ENCODE results near the gene DYNC2I2. TPM values are rescaled to one million over a fixed set of nuclear protein-coding genes. Genes with fewer than 3 reads are reported as not detected.
"Not testable (repeated sequence)": the region's sequence is repeated elsewhere in the genome, so short reads cannot be mapped to it uniquely, and the experiment has no call there.

DYNC2I2 gene
- total RNA-seq, 4 donors from 2014 or later = 21.4 to 44.8 (median 41.1) TPM

GRCh38 chr9:128651798-128652197 is 4.8 kb downstream of the DYNC2I2 start:
- intact Hi-C loops (cut with DNase I; ENCODE audit: low total_unique reads) = no loop called here
- no peak for DNase-seq
- no peaks in the 10 kb centered on the region for H3K36me3 ChIP-seq

GRCh38 chr9:128648206-128648605 is 8.4 kb downstream of the DYNC2I2 start:
- H3K27ac ChIP-seq; intact Hi-C loops (cut with DNase I; ENCODE audit: low total_unique reads); H3K36me3 ChIP-seq; DNase-seq; H3K9me3 ChIP-seq; H3K27me3 ChIP-seq; H3K4me1 ChIP-seq; H3K4me3 ChIP-seq: not testable (repeated sequence)
- TF ChIP-seq CTCF (IDR thresholded peaks at IDR 0.05) = peak in 2 of 4 experiments; percentile 5 to 19

More at GRCh38 chr9:128651798-128652197, 4.8 kb downstream of the DYNC2I2 start:
- Histone ChIP-seq H3K27ac (no peak overlapping the region), H3K27me3 (no peaks in the 10 kb centered on the region), H3K4me3 (no peak overlapping the region), H3K4me1 (peaks cover 0 to 6% of the 10 kb centered on the region in 2 donors), H3K9me3 (no peaks in the 10 kb centered on the region)
- no peak for TF ChIP-seq CTCF (IDR thresholded peaks at IDR 0.05)
- no peak for TF ChIP-seq POLR2A (IDR thresholded peaks at IDR 0.05)

- H3K4me1 ChIP-seq = no peaks in the 10 kb centered on the region
- H3K9me3 ChIP-seq = no peaks in the 10 kb centered on the region
- intact Hi-C loops (cut with DNase I; ENCODE audit: low total_unique reads) = no loop called here
- H3K27ac ChIP-seq = no peak overlapping the region
- no peaks in the 10 kb centered on the region for H3K36me3 ChIP-seq
- no peaks in the 10 kb centered on the region for H3K27me3 ChIP-seq
- no peak for DNase-seq
- no peak for TF ChIP-seq POLR2A (IDR thresholded peaks at IDR 0.05)
- no peak for TF ChIP-seq CTCF (IDR thresholded peaks at IDR 0.05)
- no peak overlapping the region for H3K4me3 ChIP-seq
These were observed 12.9 kb downstream of the DYNC2I2 start for GRCh38 chr9:128643519-128644300.

- Histone ChIP-seq H3K27ac (no peak overlapping the region), H3K4me1 (no peaks in the 10 kb centered on the region), H3K36me3 (no peaks in the 10 kb centered on the region), H3K4me3 (no peak overlapping the region), H3K27me3 (no peaks in the 10 kb centered on the region), H3K9me3 (no peaks in the 10 kb centered on the region)
- no peak for DNase-seq
- intact Hi-C loops (cut with DNase I; ENCODE audit: low total_unique reads) = no loop called here
- TF ChIP-seq CTCF (IDR thresholded peaks at IDR 0.05) (no peak), POLR2A (IDR thresholded peaks at IDR 0.05) (no peak)
These were observed 13.9 kb downstream of the DYNC2I2 start for GRCh38 chr9:128642675-128643245.

GRCh38 chr9:128640603-128641002 is 16.0 kb downstream of the DYNC2I2 start:
- TF ChIP-seq CTCF (IDR thresholded peaks at IDR 0.05) = no peak
- no peak for TF ChIP-seq POLR2A (IDR thresholded peaks at IDR 0.05)
- H3K9me3 ChIP-seq = no peaks in the 10 kb centered on the region
- peaks cover 0 to 4% of the 10 kb centered on the region in 2 donors for H3K4me1 ChIP-seq
- no peaks in the 10 kb centered on the region for H3K27me3 ChIP-seq
- H3K36me3 ChIP-seq = no peaks in the 10 kb centered on the region
- intact Hi-C loops (cut with DNase I; ENCODE audit: low total_unique reads) = no loop called here
- no peak for DNase-seq
- no peak overlapping the region for H3K4me3 ChIP-seq
- H3K27ac ChIP-seq = no peak overlapping the region

All from uterus (tissue), 4 donors.